Transverse colon (tissue), 4 donors: ENCODE data around the gene HIRIP3. TPM values are rescaled to one million over a fixed set of nuclear protein-coding genes. Genes with fewer than 3 reads are reported as not detected.

Experiments used
- DNase-seq: peaks from one replicate; pipeline ENCODE4 v3.0.0-alpha.2; 2019
- H3K27ac ChIP-seq, 4 donors: fragments of 200-600 bp; sonication (generic); 2 replicates each; pipeline ENCODE4 v1.5.1; 2016 to 2018; ENCODE audit warnings: inconsistent platforms in 4 of 4
- H3K27me3 ChIP-seq: fragments of 200-600 bp; sonication (generic); 2 replicates; pipeline ENCODE4 v1.5.1; 2017; ENCODE audit warnings: inconsistent platforms
- H3K36me3 ChIP-seq, 4 donors: fragments of 200-600 bp; sonication (generic); 2 replicates each; pipeline ENCODE4 v1.5.1; 2017 to 2019; ENCODE audit warnings: inconsistent platforms in 4 of 4
- H3K4me1 ChIP-seq, 4 donors: fragments of 200-600 bp; sonication (generic); 2 replicates each; pipeline ENCODE4 v1.5.1; 2017 to 2020; ENCODE audit warnings: inconsistent platforms in 4 of 4
- H3K4me3 ChIP-seq, 4 donors: fragments of 200-600 bp; sonication (generic); 1 replicate in 1 of 4; 2 replicates in 3 of 4; pipeline versions ENCODE4 v1.5.1 to v1.6.1; 2017 to 2019; ENCODE audit warnings: inconsistent platforms in 4 of 4
- H3K9me3 ChIP-seq, 2 donors: fragments of 200-600 bp; sonication (generic); 2 replicates each; pipeline ENCODE4 v1.5.1; 2017 to 2019; ENCODE audit warnings: inconsistent platforms in 2 of 2
- CTCF ChIP-seq, 5 experiments: fragments of 200-600 bp in 3 of 5; fragments of 450-650 bp in 2 of 5; sonication (generic) in 3 of 5; IDR thresholded peaks; 1 replicate in 2 of 5; 2 replicates in 3 of 5; pipeline ENCODE4 v1.5.1; 2016 to 2017; ENCODE audit warnings: antibody characterized with exemption in 5 of 5, inconsistent platforms in 3 of 5, mild to moderate bottlenecking in 2 of 5, moderate library complexity in 1 of 5
- EP300 ChIP-seq: sonication (generic); formaldehyde crosslinking; IDR thresholded peaks from one replicate; pipeline ENCODE4 v1.6.1; 2017; ENCODE audit warnings: antibody characterized with exemption, low read depth
- POLR2A ChIP-seq: fragments of 450-650 bp; IDR thresholded peaks from one replicate; pipeline ENCODE4 v1.6.1; 2016; ENCODE audit warnings: antibody characterized with exemption, mild to moderate bottlenecking, moderate library complexity
- POLR2AphosphoS5 ChIP-seq, 3 donors: sonication (generic); formaldehyde crosslinking; IDR thresholded peaks; one replicate each; pipeline ENCODE4 v1.6.1; 2016; ENCODE audit warnings: antibody characterized with exemption in 3 of 3
- WGBS, 2 donors: methylation state at CpG; one replicate each; pipeline ENCODE4 v1.1.5; 2018; ENCODE audit warnings: low coverage in 1 of 2; 5-methylcytosine and 5-hydroxymethylcytosine counted together
- in situ Hi-C, 4 donors: fragments of 200-750 bp; cut with MboI; loops; one replicate each; pipeline versions ENCODE4 v1.15.0 to v1.15.1; 2017; ENCODE audit warnings: low sequenced_read_pairs in 3 of 4, low pct_ligation_motif_present in 1 of 4, low pct_unique_long_range_greater_than_20kb in 1 of 4
- intact Hi-C: fragments of 100-400 bp; cut with DNase I; formaldehyde crosslinking; loops from one replicate; pipeline ENCODE4 v1.15.1; 2023; ENCODE audit warnings: low total_unique reads
- total RNA-seq, 4 donors: library from RNA; depleted of rRNA; stranded (reverse); fragments of >200 nt; gene quantifications; one replicate each; pipeline ENCODE4 v1.1.0, GENCODE V29; 2016

Gene HIRIP3
- total RNA-seq, 4 donors from 2014 or later = 1.8 to 11.7 (median 8.8) TPM

- no peak for TF ChIP-seq EP300
- DNase-seq = no peak
- Histone ChIP-seq H3K4me1 (peaks cover 7 to 34% (median 19%) of the 10 kb centered on the region in 4 donors), H3K36me3 (peaks cover 0 to 22% (median 10%) of the 10 kb centered on the region in 4 donors), H3K27me3 (no peaks in the 10 kb centered on the region), H3K27ac (peak overlapping the region in 1 of 4 donors; percentile 18), H3K9me3 (no peaks in the 10 kb centered on the region), H3K4me3 (no peak overlapping the region)
- intact Hi-C loops = no loop called here
- WGBS, 2 donors = 89% methylated on average over 32 of the region's 35 CpGs; no CpG with 5 or more reads in 1 of the 2 donors
- in situ Hi-C loops = no loop called here
Observed at GRCh38 chr16:29990883-29991570, 4.4 kb downstream of the HIRIP3 start.

- H3K27me3 ChIP-seq = no peaks in the 10 kb centered on the region
- 60 to 63% methylated on average over 1 to 2 of the region's 2 CpGs for WGBS, 2 donors
- intact Hi-C loops (no loop called here), in situ Hi-C loops (no loop called here)
- no peak overlapping the region for H3K4me3 ChIP-seq
- TF ChIP-seq EP300 (no peak), CTCF (IDR thresholded peaks at IDR 0.05) (no peak), POLR2AphosphoS5 (IDR thresholded peaks at IDR 0.05) (no peak), POLR2A (no peak)
- no peaks in the 10 kb centered on the region for H3K9me3 ChIP-seq
- peaks cover 7 to 34% (median 17%) of the 10 kb centered on the region in 4 donors for H3K4me1 ChIP-seq
- DNase-seq = peak; percentile 44
- H3K27ac ChIP-seq = peak overlapping the region; percentile 59 to 74 (median 60)
- peaks cover 0 to 32% (median 15%) of the 10 kb centered on the region in 4 donors for H3K36me3 ChIP-seq
Observed at GRCh38 chr16:29990034-29990433, 5.4 kb downstream of the HIRIP3 start.

GRCh38 chr16:29989111-29989858 lies 6.1 kb downstream of the HIRIP3 start:
- in situ Hi-C loops (no loop called here), intact Hi-C loops (no loop called here)
- TF ChIP-seq CTCF (IDR thresholded peaks at IDR 0.05) (no peak), EP300 (no peak), POLR2AphosphoS5 (IDR thresholded peaks at IDR 0.05) (no peak), POLR2A (no peak)
- H3K27ac ChIP-seq = peak overlapping the region; percentile 59 to 74 (median 60)
- 68 to 88% methylated on average over 13 to 23 of the region's 23 CpGs for WGBS, 2 donors
- H3K27me3 ChIP-seq = no peaks in the 10 kb centered on the region
- H3K4me1 ChIP-seq = peaks cover 0 to 26% (median 10%) of the 10 kb centered on the region in 4 donors
- DNase-seq = peak; percentile 39
- peaks cover 0 to 40% (median 18%) of the 10 kb centered on the region in 4 donors for H3K36me3 ChIP-seq
- H3K4me3 ChIP-seq = no peak overlapping the region
- H3K9me3 ChIP-seq = no peaks in the 10 kb centered on the region

- no peak for TF ChIP-seq POLR2AphosphoS5 (IDR thresholded peaks at IDR 0.05)
- TF ChIP-seq EP300 = no peak
- no peak for TF ChIP-seq CTCF (IDR thresholded peaks at IDR 0.05)
- no peak for TF ChIP-seq POLR2A
- H3K9me3 ChIP-seq = no peaks in the 10 kb centered on the region
- intact Hi-C loops = no loop called here
Observed at GRCh38 chr16:29988346-29989075, 6.9 kb downstream of the HIRIP3 start.

More at GRCh38 chr16:29988346-29989075, 6.9 kb downstream of the HIRIP3 start:
- Histone ChIP-seq H3K36me3 (peaks cover 0 to 47% (median 22%) of the 10 kb centered on the region in 4 donors), H3K4me3 (no peak overlapping the region), H3K27ac (no peak overlapping the region), H3K4me1 (peaks cover 0 to 20% (median 6%) of the 10 kb centered on the region in 4 donors), H3K27me3 (no peaks in the 10 kb centered on the region)
- WGBS, 2 donors = 90% methylated on average over 17 of the region's 17 CpGs; no CpG with 5 or more reads in 1 of the 2 donors
- in situ Hi-C loops = no loop called here
- DNase-seq = no peak
